Right lobe of liver (tissue), 6 donors: ENCODE measurements around the gene WWP2. TPM values are rescaled to one million over a fixed set of nuclear protein-coding genes. Genes with fewer than 3 reads are reported as not detected.
"Not testable (repeated sequence)": the region's sequence is repeated elsewhere in the genome, so short reads cannot be mapped to it uniquely, and the experiment has no call there.

Source experiments
- ATAC-seq, 4 donors: fragments of 200-7000 bp; cut with Tn5 transposase; one replicate each; pipeline ENCODE4 v1.9.1; 2020; ENCODE audit warnings: mild to moderate bottlenecking in 4 of 4, moderate library complexity in 4 of 4
- DNase-seq, 3 donors: peaks; one replicate each; pipeline ENCODE4 v3.0.0-alpha.2; 2020
- H3K27ac ChIP-seq, 3 donors: fragments of 200-600 bp; one replicate each; pipeline ENCODE4 v1.8.0; 2022
- H3K27me3 ChIP-seq, 2 donors: fragments of 200-600 bp; one replicate each; pipeline ENCODE4 v1.8.0; 2022
- H3K36me3 ChIP-seq, 4 donors: fragments of 200-600 bp; sonication (generic) in 1 of 4; one replicate each; pipeline versions ENCODE4 v1.5.1 to v1.8.0; 2017 to 2022; ENCODE audit warnings: control low read depth in 1 of 4
- H3K4me1 ChIP-seq, 4 donors: fragments of 200-600 bp; sonication (generic) in 1 of 4; one replicate each; pipeline versions ENCODE4 v1.5.1 to v1.8.0; 2017 to 2022; ENCODE audit warnings: control low read depth in 1 of 4
- H3K4me3 ChIP-seq, 3 donors: fragments of 200-600 bp; one replicate each; pipeline ENCODE4 v1.8.0; 2022
- H3K9me3 ChIP-seq, 4 donors: fragments of 200-600 bp; sonication (generic) in 1 of 4; one replicate each; pipeline versions ENCODE4 v1.5.1 to v1.8.0; 2017 to 2022; ENCODE audit warnings: control low read depth in 1 of 4
- CTCF ChIP-seq, 4 donors: fragments of 200-600 bp in 3 of 4; fragments of 450-650 bp in 1 of 4; IDR thresholded peaks; one replicate each; pipeline versions ENCODE4 v1.5.1 to v1.8.0; 2016 to 2022; ENCODE audit warnings: antibody characterized with exemption in 4 of 4, mild to moderate bottlenecking in 2 of 4
- POLR2A ChIP-seq: fragments of 450-650 bp; IDR thresholded peaks from one replicate; pipeline ENCODE4 v1.6.1; 2017; ENCODE audit warnings: antibody characterized with exemption, mild to moderate bottlenecking
- WGBS: methylation state at CpG from one replicate; pipeline ENCODE4 v1.1.6; 2018; ENCODE audit warnings: low coverage, low lambda C conversion rate; ENCODE audit not compliant: insufficient coverage; ENCODE audit errors: missing lambda C conversion rate; 5-methylcytosine and 5-hydroxymethylcytosine counted together
- intact Hi-C, 2 donors: fragments of 100-400 bp; cut with DNase I; formaldehyde crosslinking; loops; one replicate each; pipeline versions ENCODE4 v1.11.2 to v1.14.1; 2022
- total RNA-seq, 6 experiments: library from RNA; depleted of rRNA in 2 of 6; stranded (reverse); fragments of >200 nt in 2 of 6; fragmentation: NEBNext Ultra II Directional in 3 of 6; extraction: Animal tissue kit (Norgen Biotek cat#: 25700) in 3 of 6; gene quantifications; one replicate each; pipeline versions ENCODE4 v1.1.0 to v1.2.4, GENCODE V29; 2016 to 2023
- donor health status: DM: no; HTN: yes; CAD: no.
- donor health status: DM: no; HTN: no; CAD: no.
- donor health status: DM: no; HTN: no; CAD: no.
- donor health status: DM: no; HTN: yes; CAD: no.
- donor health status: DM: no; HTN: yes; CAD: no.

Gene WWP2
- total RNA-seq, 6 experiments from 2014 or later: 18.1 to 24.6 (median 22.4) TPM

- no peak overlapping the region for H3K4me3 ChIP-seq
- H3K27ac ChIP-seq: no peak overlapping the region
- H3K4me1 ChIP-seq: no peaks in the 10 kb centered on the region
- ATAC-seq (no peak), DNase-seq (no peak)
- 90% methylated on average over 4 of the region's 4 CpGs for WGBS
- no peaks in the 10 kb centered on the region for H3K27me3 ChIP-seq
- intact Hi-C loops: loop anchor here in 1 of 2 donors (10.0 kb wide), 1 partner anchor 72 kb away; no protein-coding TSS in a partner anchor
- no peaks in the 10 kb centered on the region for H3K36me3 ChIP-seq
- H3K9me3 ChIP-seq: no peaks in the 10 kb centered on the region
- TF ChIP-seq CTCF (IDR thresholded peaks at IDR 0.05) (no peak), POLR2A (no peak)
These were observed 90.7 kb downstream of the WWP2 start for GRCh38 chr16:69852815-69853214.

- ATAC-seq: no peak
- TF ChIP-seq POLR2A: no peak
- TF ChIP-seq CTCF (IDR thresholded peaks at IDR 0.05): no peak
- peaks cover 0 to 5% (median 2%) of the 10 kb centered on the region in 4 donors for H3K4me1 ChIP-seq
- H3K4me3 ChIP-seq: no peak overlapping the region
- H3K9me3 ChIP-seq: no peaks in the 10 kb centered on the region
- no peaks in the 10 kb centered on the region for H3K36me3 ChIP-seq
- no peak overlapping the region for H3K27ac ChIP-seq
- intact Hi-C loops: loop anchor here in 1 of 2 donors (10.0 kb wide), 1 partner anchor 71 kb away; no protein-coding TSS in a partner anchor
- WGBS: 92% methylated on average over 6 of the region's 6 CpGs
- DNase-seq: no peak
- no peaks in the 10 kb centered on the region for H3K27me3 ChIP-seq
These were observed 91.3 kb downstream of the WWP2 start for GRCh38 chr16:69853481-69853880.

GRCh38 chr16:69854776-69855175 is 92.6 kb downstream of the WWP2 start:
- H3K4me3 ChIP-seq, H3K36me3 ChIP-seq, H3K27ac ChIP-seq, DNase-seq, H3K9me3 ChIP-seq, ATAC-seq, H3K27me3 ChIP-seq: not testable (repeated sequence)
- peaks cover 0 to 14% (median 4%) of the 10 kb centered on the region in 4 donors for H3K4me1 ChIP-seq
- WGBS: 97% methylated on average over 5 of the region's 5 CpGs
- intact Hi-C loops: loop anchor here in 1 of 2 donors (10.0 kb wide), 1 partner anchor 70 kb away; no protein-coding TSS in a partner anchor

GRCh38 chr16:69855592-69855991 is 93.5 kb downstream of the WWP2 start:
- no peak for DNase-seq
- no peaks in the 10 kb centered on the region for H3K27me3 ChIP-seq
- H3K27ac ChIP-seq: no peak overlapping the region
- H3K36me3 ChIP-seq: no peaks in the 10 kb centered on the region
- ATAC-seq: peak in 1 of 4 donors; percentile 30
- 58% methylated on average over 2 of the region's 2 CpGs for WGBS
- H3K4me1 ChIP-seq: peaks cover 0 to 14% (median 4%) of the 10 kb centered on the region in 4 donors
- no peak overlapping the region for H3K4me3 ChIP-seq
- TF ChIP-seq CTCF (IDR thresholded peaks at IDR 0.05) (no peak), POLR2A (no peak)
- intact Hi-C loops: loop anchor here in 1 of 2 donors (10.0 kb wide), 1 partner anchor 69 kb away; no protein-coding TSS in a partner anchor
- no peaks in the 10 kb centered on the region for H3K9me3 ChIP-seq

GRCh38 chr16:69858191-69859104 is 96.3 kb downstream of the WWP2 start:
- DNase-seq (no peak), ATAC-seq (peak in 1 of 4 donors; percentile 23)
- no peaks in the 10 kb centered on the region for H3K36me3 ChIP-seq
- H3K27me3 ChIP-seq: no peaks in the 10 kb centered on the region
- TF ChIP-seq POLR2A (no peak), CTCF (IDR thresholded peaks at IDR 0.05) (no peak)
- intact Hi-C loops: loop anchor here in 1 of 2 donors (10.0 kb wide), 1 partner anchor 66 kb away; no protein-coding TSS in a partner anchor
- H3K9me3 ChIP-seq: no peaks in the 10 kb centered on the region
- peak overlapping the region in 1 of 3 donors; percentile 30 for H3K27ac ChIP-seq
- WGBS: 59% methylated on average over 8 of the region's 13 CpGs
- peaks cover 0 to 26% (median 7%) of the 10 kb centered on the region in 4 donors for H3K4me1 ChIP-seq
- no peak overlapping the region for H3K4me3 ChIP-seq
